IPS-18a (cell line): ENCODE measurements around the gene CD1B.
"Not testable (repeated sequence)": the region's sequence is repeated elsewhere in the genome, so short reads cannot be mapped to it uniquely, and the experiment has no call there.

Source experiments
- H3K27ac ChIP-seq: one replicate; pipeline ENCODE4 v1.5.1; 2013; ENCODE audit warnings: low read length
- H3K27me3 ChIP-seq: one replicate; pipeline ENCODE4 v1.6.1; 2013; ENCODE audit warnings: mild to moderate bottlenecking, low read length; ENCODE audit not compliant: control insufficient read depth, insufficient read depth
- H3K36me3 ChIP-seq: one replicate; pipeline ENCODE4 v1.6.1; 2013; ENCODE audit warnings: low read depth, low read length; ENCODE audit not compliant: control insufficient read depth
- H3K4me1 ChIP-seq: one replicate; pipeline ENCODE4 v1.6.1; 2013; ENCODE audit warnings: low read depth, low read length; ENCODE audit not compliant: control insufficient read depth
- H3K4me3 ChIP-seq: one replicate; pipeline ENCODE4 v1.5.1; 2013; ENCODE audit warnings: low read length
- H3K9ac ChIP-seq: one replicate; pipeline ENCODE4 v1.6.1; 2013; ENCODE audit warnings: mild to moderate bottlenecking, low read length, moderate library complexity
- H3K9me3 ChIP-seq: one replicate; pipeline ENCODE4 v1.6.1; 2013; ENCODE audit warnings: low read depth, low read length; ENCODE audit not compliant: control insufficient read depth

The CD1B gene

DNA sequence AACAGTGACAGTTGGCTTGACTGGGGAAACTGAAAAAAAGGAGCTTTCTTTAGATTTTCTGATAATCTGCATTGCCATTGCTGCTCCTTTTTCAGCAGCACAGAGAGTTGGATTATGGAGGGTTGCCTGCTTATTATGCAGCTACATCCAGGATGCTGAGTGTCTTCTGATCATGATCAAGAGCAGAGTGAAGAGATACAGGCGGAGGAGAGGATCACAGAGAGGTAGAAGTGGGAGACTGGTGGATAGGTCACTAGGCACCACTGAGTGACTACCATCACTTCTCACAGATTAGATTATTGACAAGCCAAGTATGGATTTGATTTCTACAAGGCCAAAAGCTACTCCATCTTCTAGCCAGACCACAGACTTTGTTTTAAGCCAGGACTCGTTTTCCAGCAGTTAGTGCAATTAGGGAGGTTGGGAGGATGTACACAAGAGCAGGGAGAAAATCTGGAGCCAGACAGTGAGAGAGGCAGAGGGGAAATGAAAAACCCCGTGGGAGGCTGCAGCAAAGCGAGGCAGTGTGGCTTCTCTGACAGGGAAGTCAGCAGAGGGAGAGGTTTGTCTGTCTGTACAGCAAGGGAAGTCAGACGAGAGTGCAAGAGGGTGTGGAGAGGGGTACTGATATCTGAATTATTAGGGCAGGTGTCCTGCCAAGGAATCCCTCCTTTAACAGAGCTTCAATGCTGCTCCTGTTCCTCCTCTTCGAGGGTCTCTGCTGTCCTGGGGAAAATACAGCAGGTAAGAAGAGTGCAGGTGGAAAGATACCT lies 22.2 kb upstream of the CD1B start, which contains the start of gene CD1E:
Gene CD1E (plus strand): TSS at position 592 of the 773 bp plus-strand sequence. CDS start 95 bp downstream, at position 687.
- no peaks in the 10 kb centered on the region for H3K27me3 ChIP-seq
- H3K4me1 ChIP-seq: peaks cover 4% of the 10 kb centered on the region
- no peak within 1 kb of the TSS for H3K9ac ChIP-seq
- no peak within 1 kb of the TSS for H3K4me3 ChIP-seq
- no peaks in the 10 kb centered on the region for H3K9me3 ChIP-seq
- no peak within 1 kb of the TSS for H3K27ac ChIP-seq
- H3K36me3 ChIP-seq: no peaks in the 10 kb centered on the region

DNA sequence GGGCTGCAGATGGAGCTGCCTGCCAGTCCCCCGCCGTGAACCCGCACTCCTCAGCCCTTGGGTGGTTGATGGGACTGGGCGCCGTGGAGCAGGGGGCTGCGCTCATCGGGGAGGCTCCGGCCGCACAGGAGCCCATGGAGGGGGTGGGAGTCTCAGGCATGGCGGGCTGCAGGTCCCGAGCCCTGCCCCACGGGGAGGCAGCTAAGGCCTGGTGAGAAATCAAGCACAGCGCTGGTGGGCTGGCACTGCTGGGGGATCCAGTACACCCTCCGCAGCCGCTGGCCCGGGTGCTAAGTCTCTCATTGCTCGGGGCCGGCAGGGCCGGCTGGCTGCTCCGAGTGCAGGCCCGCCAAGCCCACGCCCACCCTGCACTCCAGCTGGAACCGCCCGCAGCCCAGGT lies 17.6 kb upstream of the CD1B start:
- not testable (repeated sequence) for H3K9ac ChIP-seq, H3K36me3 ChIP-seq, H3K4me1 ChIP-seq, H3K27ac ChIP-seq, H3K9me3 ChIP-seq, H3K4me3 ChIP-seq, H3K27me3 ChIP-seq

DNA sequence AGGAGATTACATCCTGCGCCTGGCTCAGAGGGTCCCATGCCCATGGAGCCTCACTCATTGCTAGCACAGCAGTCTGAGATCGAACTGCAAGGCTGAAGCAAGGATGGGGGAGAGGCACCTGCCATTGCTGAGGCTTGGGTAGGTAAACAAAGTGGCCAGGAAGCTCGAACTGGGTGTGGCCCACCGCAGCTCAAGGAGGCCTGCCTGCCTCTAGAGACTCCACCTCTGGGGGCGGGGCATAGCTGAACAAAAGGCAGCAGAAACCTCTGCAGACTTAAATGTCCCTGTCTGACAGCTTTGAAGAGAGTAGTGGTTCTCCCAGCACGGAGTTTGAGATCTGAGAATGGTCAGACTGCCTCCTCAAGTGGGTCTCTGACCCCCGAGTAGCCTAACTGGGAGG lies 5.1 kb upstream of the CD1B start:
- not testable (repeated sequence) for H3K27ac ChIP-seq, H3K4me1 ChIP-seq, H3K4me3 ChIP-seq, H3K36me3 ChIP-seq, H3K9me3 ChIP-seq, H3K9ac ChIP-seq, H3K27me3 ChIP-seq

- Histone ChIP-seq H3K9me3 (no peaks in the 10 kb centered on the region), H3K4me3 (no peak overlapping the region), H3K27ac (no peak overlapping the region), H3K27me3 (no peaks in the 10 kb centered on the region), H3K9ac (no peak overlapping the region), H3K36me3 (no peaks in the 10 kb centered on the region), H3K4me1 (no peaks in the 10 kb centered on the region)
Observed at GRCh38 chr1:158335213-158335532, 3.8 kb upstream of the CD1B start.

- Histone ChIP-seq H3K9me3 (no peaks in the 10 kb centered on the region), H3K4me3 (no peak overlapping the region), H3K27me3 (no peaks in the 10 kb centered on the region), H3K27ac (no peak overlapping the region), H3K36me3 (no peaks in the 10 kb centered on the region), H3K4me1 (no peaks in the 10 kb centered on the region), H3K9ac (no peak overlapping the region)
Observed at GRCh38 chr1:158334526-158335212, 3.3 kb upstream of the CD1B start.

DNA sequence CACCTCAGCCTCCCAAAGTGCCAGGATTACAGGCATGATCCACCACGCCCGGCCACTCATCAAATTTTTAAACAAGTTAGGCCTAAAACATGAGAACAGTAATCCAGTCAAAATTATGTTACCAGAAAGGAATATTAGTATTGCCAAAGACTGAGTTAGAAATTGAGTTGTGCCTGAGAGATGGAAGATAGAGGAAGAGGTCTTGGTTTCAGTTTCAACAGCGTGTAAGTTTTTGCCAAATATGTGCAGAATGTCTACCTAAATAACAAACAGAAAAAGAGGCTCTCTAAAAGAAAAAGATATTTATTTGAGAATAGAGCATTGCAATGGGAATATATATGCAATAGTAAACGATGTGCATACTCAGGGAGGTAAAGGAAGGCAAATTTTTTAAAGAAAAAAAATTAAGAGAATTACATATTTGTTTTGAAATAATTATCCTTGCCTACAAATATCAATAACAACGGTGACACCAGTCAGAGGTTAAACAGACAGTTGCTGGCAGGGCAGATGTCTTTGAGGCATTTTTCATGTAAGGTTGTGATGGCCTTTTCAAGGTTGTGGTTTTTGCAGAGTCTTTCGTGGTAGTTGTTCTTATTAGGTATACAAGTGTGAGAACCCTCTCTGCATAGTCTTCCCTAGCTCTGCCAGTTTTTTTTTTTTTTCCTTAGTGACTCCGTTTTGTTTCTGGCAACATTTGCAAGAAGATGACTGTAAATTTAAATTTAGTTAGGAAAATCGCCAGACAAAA lies 2.2 kb upstream of the CD1B start:
- Histone ChIP-seq H3K9me3 (no peaks in the 10 kb centered on the region), H3K9ac (no peak overlapping the region), H3K4me3 (no peak overlapping the region), H3K27me3 (no peaks in the 10 kb centered on the region), H3K36me3 (no peaks in the 10 kb centered on the region), H3K4me1 (no peaks in the 10 kb centered on the region), H3K27ac (no peak overlapping the region)

GRCh38 chr1:158331106-158331425 lies 265 bp downstream of the CD1B start:
- H3K4me1 ChIP-seq: no peaks in the 10 kb centered on the region
- no peak overlapping the region for H3K4me3 ChIP-seq
- no peaks in the 10 kb centered on the region for H3K27me3 ChIP-seq
- H3K36me3 ChIP-seq: no peaks in the 10 kb centered on the region
- no peak overlapping the region for H3K9ac ChIP-seq
- H3K9me3 ChIP-seq: no peaks in the 10 kb centered on the region
- H3K27ac ChIP-seq: no peak overlapping the region

DNA sequence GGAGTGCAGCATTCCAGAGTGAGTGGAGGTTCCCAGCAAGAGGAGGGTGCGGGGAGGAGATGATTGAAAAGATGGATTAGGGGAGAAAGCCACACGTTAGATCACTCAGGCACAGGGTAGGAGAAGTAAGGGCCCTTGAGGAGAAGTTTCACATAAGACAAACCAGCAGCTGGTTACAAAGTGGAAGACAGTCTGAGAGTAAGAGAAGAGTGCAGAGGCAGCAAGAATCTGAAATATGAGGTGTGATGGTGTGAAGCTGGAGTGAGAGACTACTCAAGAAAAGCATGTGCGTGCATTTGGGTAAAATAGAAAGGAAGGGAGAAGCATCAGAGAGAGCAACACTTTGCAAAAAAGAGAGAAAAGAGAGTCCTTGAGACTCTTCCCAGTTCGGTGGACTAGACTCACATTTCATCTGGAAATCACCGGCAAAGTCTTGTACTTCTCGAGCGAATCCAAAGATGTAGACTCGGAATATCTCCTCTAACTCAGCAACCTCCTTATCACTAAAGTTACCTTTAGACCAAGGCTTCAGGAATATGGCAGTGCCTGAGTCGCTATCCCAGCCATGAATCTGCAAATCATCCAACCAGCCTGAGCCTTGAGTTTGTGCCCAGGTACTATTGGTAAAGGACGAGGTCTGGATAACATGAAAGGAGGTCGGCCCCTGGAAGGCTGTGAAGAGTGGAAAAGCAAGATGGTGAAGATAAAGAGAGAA lies 783 bp downstream of the CD1B start:
- Histone ChIP-seq H3K27me3 (no peaks in the 10 kb centered on the region), H3K4me3 (no peak overlapping the region), H3K9me3 (no peaks in the 10 kb centered on the region), H3K9ac (no peak overlapping the region), H3K27ac (no peak overlapping the region), H3K36me3 (no peaks in the 10 kb centered on the region), H3K4me1 (no peaks in the 10 kb centered on the region)

DNA sequence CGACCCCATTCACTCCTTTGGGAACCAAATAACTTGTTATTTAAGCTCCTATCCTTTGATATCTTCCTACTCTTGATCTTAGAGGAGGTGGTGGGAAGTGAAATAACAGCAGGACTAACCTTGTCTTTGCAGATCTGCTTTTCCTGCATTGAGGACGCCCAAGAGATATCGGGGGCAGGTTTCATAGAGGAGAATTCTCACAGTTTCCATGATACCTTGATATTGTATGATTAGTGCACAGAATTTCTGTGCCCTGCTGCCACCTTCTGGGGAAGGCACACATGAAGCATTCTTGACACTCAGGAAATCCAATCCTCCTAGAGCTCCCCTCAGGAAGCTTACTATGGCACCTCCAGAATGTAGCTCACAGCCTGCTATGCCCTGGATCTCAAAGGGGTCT lies 1.6 kb downstream of the CD1B start:
- H3K27me3 ChIP-seq: no peaks in the 10 kb centered on the region
- H3K36me3 ChIP-seq: no peaks in the 10 kb centered on the region
- H3K9ac ChIP-seq: no peak overlapping the region
- H3K27ac ChIP-seq: no peak overlapping the region
- H3K4me1 ChIP-seq: no peaks in the 10 kb centered on the region
- H3K9me3 ChIP-seq: no peaks in the 10 kb centered on the region
- H3K4me3 ChIP-seq: no peak overlapping the region

GRCh38 chr1:158329300-158329699 lies 2.0 kb downstream of the CD1B start:
- H3K9me3 ChIP-seq: no peaks in the 10 kb centered on the region
- H3K36me3 ChIP-seq: no peaks in the 10 kb centered on the region
- H3K4me1 ChIP-seq: no peaks in the 10 kb centered on the region
- no peak overlapping the region for H3K9ac ChIP-seq
- no peak overlapping the region for H3K4me3 ChIP-seq
- H3K27ac ChIP-seq: no peak overlapping the region
- no peaks in the 10 kb centered on the region for H3K27me3 ChIP-seq

DNA sequence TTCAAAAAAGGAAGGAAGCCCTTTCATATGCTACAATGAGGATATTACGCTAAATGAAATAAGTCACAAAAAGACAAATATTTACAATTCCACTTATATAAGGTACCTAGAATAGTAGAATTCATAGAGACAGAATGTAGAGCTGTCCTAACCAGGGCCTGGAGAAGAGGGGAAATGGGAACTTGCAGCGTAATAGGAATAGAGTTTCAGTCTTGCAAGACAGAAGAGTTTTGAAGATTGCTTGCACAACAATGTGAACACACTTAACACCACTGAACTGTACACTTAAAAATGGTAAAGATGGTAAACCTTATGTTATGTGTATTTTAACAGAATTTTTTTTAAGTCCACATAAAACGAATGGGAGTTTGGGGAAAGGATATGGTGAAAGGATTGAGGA lies 2.9 kb downstream of the CD1B start:
- Histone ChIP-seq H3K9ac (no peak overlapping the region), H3K4me3 (no peak overlapping the region)

More for the DNA sequence above, 2.9 kb downstream of the CD1B start:
- Histone ChIP-seq H3K27me3 (no peaks in the 10 kb centered on the region), H3K9me3 (no peaks in the 10 kb centered on the region), H3K27ac (no peak overlapping the region), H3K4me1 (no peaks in the 10 kb centered on the region), H3K36me3 (no peaks in the 10 kb centered on the region)
